SU-DHL-6 (cell line): ENCODE data around the gene ABTB2.

Experiments used
- H2AFZ ChIP-seq: fragments of 200-600 bp; sonication (generic); 2 replicates; pipeline ENCODE4 v1.6.1; 2014; ENCODE audit warnings: low read depth, mild to moderate bottlenecking, moderate library complexity, mixed read lengths, antibody characterized with exemption, low read length; ENCODE audit not compliant: severe bottlenecking
- H3F3A ChIP-seq: fragments of 200-600 bp; shearing (Covaris generic); 2 replicates; pipeline ENCODE4 v1.6.0; 2016; ENCODE audit warnings: antibody characterized with exemption, mild to moderate bottlenecking; ENCODE audit not compliant: insufficient read depth
- H3K27ac ChIP-seq: fragments of 200-600 bp; sonication (generic); 2 replicates; pipeline ENCODE4 v1.5.1; 2016; ENCODE audit warnings: low read depth, mild to moderate bottlenecking, low read length, moderate library complexity, mixed read lengths
- H3K27me3 ChIP-seq: fragments of 200-600 bp; sonication (generic), shearing (Covaris generic); 2 replicates; pipeline ENCODE4 v1.6.0; 2014; ENCODE audit warnings: mild to moderate bottlenecking, low read length
- H3K36me3 ChIP-seq: fragments of 200-600 bp; sonication (generic); 2 replicates; pipeline ENCODE4 v1.6.1; 2014; ENCODE audit warnings: mild to moderate bottlenecking, low read length, mixed read lengths
- H3K4me2 ChIP-seq: fragments of 300-600, 200-600 bp; shearing (Covaris generic), sonication (generic); 2 replicates; pipeline ENCODE4 v1.6.0; 2014; ENCODE audit warnings: low read length, low read depth, mild to moderate bottlenecking; ENCODE audit not compliant: poor library complexity, severe bottlenecking
- H3K4me3 ChIP-seq: fragments of 200-600 bp; sonication (generic); 2 replicates; pipeline ENCODE4 v1.5.1; 2014; ENCODE audit warnings: antibody characterized with exemption, low read length, mild to moderate bottlenecking, mixed read lengths; ENCODE audit not compliant: insufficient read depth, poor library complexity, severe bottlenecking
- H3K79me2 ChIP-seq: fragments of 200-600 bp; sonication (generic); 2 replicates; pipeline ENCODE4 v1.6.1; 2014; ENCODE audit warnings: mild to moderate bottlenecking, low read length, moderate library complexity; ENCODE audit not compliant: insufficient read depth
- H3K9ac ChIP-seq: fragments of 200-600 bp; sonication (generic); 2 replicates; pipeline ENCODE4 v1.7.0; 2014; ENCODE audit warnings: mild to moderate bottlenecking, low read length
- H3K9me2 ChIP-seq: fragments of 200-600 bp; sonication (generic); replicated peaks from 2 replicates; pipeline ENCODE4 v1.6.1; 2014; ENCODE audit warnings: low read length; ENCODE audit not compliant: insufficient read depth
- H3K9me3 ChIP-seq: fragments of 200-600 bp; sonication (generic); 2 replicates; pipeline ENCODE4 v1.6.1; 2014; ENCODE audit warnings: low read length, mixed read lengths; ENCODE audit not compliant: insufficient read depth
- H4K20me1 ChIP-seq: fragments of 200-600 bp; sonication (generic); 2 replicates; pipeline ENCODE4 v1.6.1; 2014; ENCODE audit warnings: low read depth, mild to moderate bottlenecking, antibody characterized with exemption, low read length, moderate library complexity, mixed read lengths
- EZH2phosphoT487 ChIP-seq: fragments of 200-600 bp; sonication (generic), shearing (Covaris generic); conservative IDR thresholded peaks from 2 replicates; pipeline ENCODE4 v1.6.1; 2018; ENCODE audit warnings: mild to moderate bottlenecking, antibody characterized with exemption, low read length, moderate library complexity, mixed read lengths
- TF ChIP-seq, protein P1 (sequence below): fragments of 200-600 bp; sonication (generic); IDR thresholded peaks from one replicate; pipeline ENCODE4 v1.5.1; 2017; ENCODE audit warnings: antibody characterized with exemption, mild to moderate bottlenecking, low read length, moderate library complexity; ENCODE audit not compliant: insufficient read depth, poor library complexity, severe bottlenecking

The ABTB2 gene

DNA sequence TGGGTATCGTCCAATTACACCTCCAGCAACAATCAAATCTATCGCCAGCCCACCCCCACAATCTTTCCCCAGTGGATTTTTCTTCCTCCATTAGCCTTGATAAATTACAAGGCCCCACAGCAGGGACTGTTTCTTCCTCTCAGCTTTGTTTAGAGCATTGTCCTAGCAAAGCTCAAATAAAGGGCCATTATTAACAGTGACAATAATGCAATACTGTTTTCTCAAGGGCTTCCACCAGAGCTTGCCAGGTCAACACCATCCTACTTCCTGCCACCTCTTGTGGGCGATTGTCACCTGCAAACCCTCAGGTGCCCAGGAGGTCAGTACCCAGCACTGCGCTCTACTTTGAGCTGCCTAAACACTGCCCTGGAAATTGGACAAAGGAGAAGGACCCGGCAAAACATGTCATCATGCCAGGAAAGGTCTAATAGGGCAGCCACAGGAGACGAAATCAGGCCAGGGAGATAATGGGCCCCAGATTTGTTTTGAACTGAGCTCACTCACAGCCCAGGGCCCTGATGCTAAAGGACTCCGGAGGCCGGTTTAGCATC lies 95.2 kb downstream of the ABTB2 start:
- no peaks in the 10 kb centered on the region for H3K79me2 ChIP-seq
- H3K27ac ChIP-seq, result no peak overlapping the region
- H3K9me2 ChIP-seq, result no peaks in the 10 kb centered on the region
- H3K9ac ChIP-seq, result no peak overlapping the region
- no peaks in the 10 kb centered on the region for H3K9me3 ChIP-seq
- no peak overlapping the region for H2AFZ ChIP-seq
- TF ChIP-seq EZH2phosphoT487, result no peak
- TF ChIP-seq, protein P1, sequence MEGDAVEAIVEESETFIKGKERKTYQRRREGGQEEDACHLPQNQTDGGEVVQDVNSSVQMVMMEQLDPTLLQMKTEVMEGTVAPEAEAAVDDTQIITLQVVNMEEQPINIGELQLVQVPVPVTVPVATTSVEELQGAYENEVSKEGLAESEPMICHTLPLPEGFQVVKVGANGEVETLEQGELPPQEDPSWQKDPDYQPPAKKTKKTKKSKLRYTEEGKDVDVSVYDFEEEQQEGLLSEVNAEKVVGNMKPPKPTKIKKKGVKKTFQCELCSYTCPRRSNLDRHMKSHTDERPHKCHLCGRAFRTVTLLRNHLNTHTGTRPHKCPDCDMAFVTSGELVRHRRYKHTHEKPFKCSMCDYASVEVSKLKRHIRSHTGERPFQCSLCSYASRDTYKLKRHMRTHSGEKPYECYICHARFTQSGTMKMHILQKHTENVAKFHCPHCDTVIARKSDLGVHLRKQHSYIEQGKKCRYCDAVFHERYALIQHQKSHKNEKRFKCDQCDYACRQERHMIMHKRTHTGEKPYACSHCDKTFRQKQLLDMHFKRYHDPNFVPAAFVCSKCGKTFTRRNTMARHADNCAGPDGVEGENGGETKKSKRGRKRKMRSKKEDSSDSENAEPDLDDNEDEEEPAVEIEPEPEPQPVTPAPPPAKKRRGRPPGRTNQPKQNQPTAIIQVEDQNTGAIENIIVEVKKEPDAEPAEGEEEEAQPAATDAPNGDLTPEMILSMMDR, result no peak
- H3K4me3 ChIP-seq, result no peak overlapping the region
- H3K36me3 ChIP-seq, result no peaks in the 10 kb centered on the region
- no peaks in the 10 kb centered on the region for H4K20me1 ChIP-seq
- no peaks in the 10 kb centered on the region for H3K27me3 ChIP-seq
- no peaks in the 10 kb centered on the region for H3F3A ChIP-seq
- no peak overlapping the region for H3K4me2 ChIP-seq

DNA sequence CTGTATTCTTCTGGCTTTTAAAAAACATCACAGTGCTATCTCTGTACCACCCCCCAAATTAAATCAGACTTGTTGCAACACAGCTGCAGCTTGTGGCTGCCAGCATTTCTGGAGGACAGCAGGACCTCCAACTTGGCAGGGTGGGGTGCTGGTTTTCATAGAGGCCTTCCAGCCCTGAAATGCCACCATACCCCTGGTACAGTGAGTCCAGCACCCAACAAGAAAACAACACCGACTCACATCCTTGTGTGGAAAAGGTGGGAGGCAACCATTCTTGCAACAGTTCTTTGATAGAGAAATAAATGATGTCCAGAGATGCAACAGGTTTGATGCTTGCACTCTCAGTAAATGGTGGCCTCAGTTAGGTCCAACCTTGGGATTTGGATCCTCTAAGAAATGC lies 96.0 kb downstream of the ABTB2 start:
- Histone ChIP-seq H2AFZ (no peak overlapping the region), H3K27me3 (no peaks in the 10 kb centered on the region), H3K4me2 (no peak overlapping the region), H3K9ac (no peak overlapping the region), H3K36me3 (no peaks in the 10 kb centered on the region), H3K9me2 (no peaks in the 10 kb centered on the region), H3K4me3 (no peak overlapping the region), H4K20me1 (no peaks in the 10 kb centered on the region), H3K9me3 (no peaks in the 10 kb centered on the region), H3K27ac (no peak overlapping the region), H3K79me2 (no peaks in the 10 kb centered on the region), H3F3A (no peaks in the 10 kb centered on the region)
- TF ChIP-seq EZH2phosphoT487, result no peak
- TF ChIP-seq, protein P1, result no peak

GRCh38 chr11:34261095-34261494 lies 96.7 kb downstream of the ABTB2 start:
- Histone ChIP-seq H3K27me3 (no peaks in the 10 kb centered on the region), H3K9me2 (no peaks in the 10 kb centered on the region), H3F3A (no peaks in the 10 kb centered on the region), H3K9me3 (no peaks in the 10 kb centered on the region), H4K20me1 (no peaks in the 10 kb centered on the region), H3K27ac (no peak overlapping the region), H2AFZ (no peak overlapping the region), H3K36me3 (no peaks in the 10 kb centered on the region), H3K9ac (no peak overlapping the region), H3K4me3 (no peak overlapping the region), H3K79me2 (no peaks in the 10 kb centered on the region), H3K4me2 (no peak overlapping the region)
- TF ChIP-seq, protein P1, result no peak
- no peak for TF ChIP-seq EZH2phosphoT487
